Keratinocyte (primary cell): ENCODE data around the gene HPCAL1.

ENCODE experiments used
- EZH2 ChIP-seq: IDR thresholded peaks from one replicate; pipeline ENCODE4 v1.6.1; 2012; ENCODE audit warnings: inconsistent platforms, mild to moderate bottlenecking, low read length, moderate library complexity
- TF ChIP-seq, protein P1 (sequence below), 3 experiments: IDR thresholded peaks in 1 of 3; conservative IDR thresholded peaks in 1 of 3; optimal IDR thresholded peaks in 1 of 3; 2 replicates in 2 of 3; 3 replicates in 1 of 3; pipeline versions ENCODE3 to v1.5.1; 2011; ENCODE audit warnings: low read length in 3 of 3, mild to moderate bottlenecking in 3 of 3, moderate library complexity in 2 of 3, control low read depth in 1 of 3, inconsistent platforms in 1 of 3; ENCODE audit not compliant: insufficient read depth in 2 of 3; ENCODE audit errors: extremely low read depth in 1 of 3

GRCh38 chr2:10285556-10286198 lies 17.0 kb upstream of the HPCAL1 start:
- TF ChIP-seq, protein P1, sequence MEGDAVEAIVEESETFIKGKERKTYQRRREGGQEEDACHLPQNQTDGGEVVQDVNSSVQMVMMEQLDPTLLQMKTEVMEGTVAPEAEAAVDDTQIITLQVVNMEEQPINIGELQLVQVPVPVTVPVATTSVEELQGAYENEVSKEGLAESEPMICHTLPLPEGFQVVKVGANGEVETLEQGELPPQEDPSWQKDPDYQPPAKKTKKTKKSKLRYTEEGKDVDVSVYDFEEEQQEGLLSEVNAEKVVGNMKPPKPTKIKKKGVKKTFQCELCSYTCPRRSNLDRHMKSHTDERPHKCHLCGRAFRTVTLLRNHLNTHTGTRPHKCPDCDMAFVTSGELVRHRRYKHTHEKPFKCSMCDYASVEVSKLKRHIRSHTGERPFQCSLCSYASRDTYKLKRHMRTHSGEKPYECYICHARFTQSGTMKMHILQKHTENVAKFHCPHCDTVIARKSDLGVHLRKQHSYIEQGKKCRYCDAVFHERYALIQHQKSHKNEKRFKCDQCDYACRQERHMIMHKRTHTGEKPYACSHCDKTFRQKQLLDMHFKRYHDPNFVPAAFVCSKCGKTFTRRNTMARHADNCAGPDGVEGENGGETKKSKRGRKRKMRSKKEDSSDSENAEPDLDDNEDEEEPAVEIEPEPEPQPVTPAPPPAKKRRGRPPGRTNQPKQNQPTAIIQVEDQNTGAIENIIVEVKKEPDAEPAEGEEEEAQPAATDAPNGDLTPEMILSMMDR (optimal IDR thresholded peaks at IDR 0.05 in 1 of 3, IDR thresholded peaks at IDR 0.05 in 1 of 3, conservative IDR thresholded peaks at IDR 0.05 in 1 of 3; ENCODE audit: extremely low read depth in 1 of 3, insufficient read depth in 2 of 3, low read length in 3 of 3) = no peak
- no peak for TF ChIP-seq EZH2
